DND-41 (cell line): Measurements from ENCODE around the gene USP32.

Experiments used
- EZH2 ChIP-seq: IDR thresholded peaks from 3 replicates; pipeline ENCODE4 v1.6.1; 2012; ENCODE audit warnings: borderline replicate concordance, low read depth, mild to moderate bottlenecking, moderate library complexity, low read length, inconsistent platforms; ENCODE audit not compliant: severe bottlenecking
- TF ChIP-seq, protein P1 (sequence below): IDR thresholded peaks from 2 replicates; pipeline ENCODE4 v1.5.1; 2012; ENCODE audit warnings: borderline replicate concordance, low read length, moderate library complexity, mild to moderate bottlenecking; ENCODE audit not compliant: poor library complexity, severe bottlenecking; ENCODE audit errors: extremely low read depth

DNA sequence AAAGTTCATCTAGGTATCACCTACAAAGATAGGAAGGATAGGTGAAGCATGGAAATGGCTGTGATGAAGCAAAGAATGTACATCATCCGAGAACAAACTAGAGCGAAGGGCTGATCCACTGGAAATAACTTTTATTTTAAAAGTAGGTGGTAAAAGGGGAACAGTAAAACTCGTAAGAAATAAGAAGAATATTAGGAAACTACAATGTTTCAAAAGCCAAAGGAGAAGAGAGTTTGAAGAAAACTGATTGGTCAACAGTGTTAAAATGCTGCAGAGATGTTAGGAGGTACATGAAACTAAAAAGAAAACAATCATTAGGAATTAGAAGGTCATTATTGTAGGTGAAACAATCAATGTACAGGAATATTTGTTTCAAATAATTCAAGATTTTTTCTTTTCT, 108.1 kb downstream of the USP32 start:
- TF ChIP-seq, protein P1, sequence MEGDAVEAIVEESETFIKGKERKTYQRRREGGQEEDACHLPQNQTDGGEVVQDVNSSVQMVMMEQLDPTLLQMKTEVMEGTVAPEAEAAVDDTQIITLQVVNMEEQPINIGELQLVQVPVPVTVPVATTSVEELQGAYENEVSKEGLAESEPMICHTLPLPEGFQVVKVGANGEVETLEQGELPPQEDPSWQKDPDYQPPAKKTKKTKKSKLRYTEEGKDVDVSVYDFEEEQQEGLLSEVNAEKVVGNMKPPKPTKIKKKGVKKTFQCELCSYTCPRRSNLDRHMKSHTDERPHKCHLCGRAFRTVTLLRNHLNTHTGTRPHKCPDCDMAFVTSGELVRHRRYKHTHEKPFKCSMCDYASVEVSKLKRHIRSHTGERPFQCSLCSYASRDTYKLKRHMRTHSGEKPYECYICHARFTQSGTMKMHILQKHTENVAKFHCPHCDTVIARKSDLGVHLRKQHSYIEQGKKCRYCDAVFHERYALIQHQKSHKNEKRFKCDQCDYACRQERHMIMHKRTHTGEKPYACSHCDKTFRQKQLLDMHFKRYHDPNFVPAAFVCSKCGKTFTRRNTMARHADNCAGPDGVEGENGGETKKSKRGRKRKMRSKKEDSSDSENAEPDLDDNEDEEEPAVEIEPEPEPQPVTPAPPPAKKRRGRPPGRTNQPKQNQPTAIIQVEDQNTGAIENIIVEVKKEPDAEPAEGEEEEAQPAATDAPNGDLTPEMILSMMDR: no peak
- TF ChIP-seq EZH2: no peak
